CD4-positive, CD25-positive, alpha-beta regulatory T cell (primary cell): ENCODE measurements around the gene CFAP54. TPM values are rescaled to one million over a fixed set of nuclear protein-coding genes. Genes with fewer than 3 reads are reported as not detected.
"Not testable (repeated sequence)": the region's sequence is repeated elsewhere in the genome, so short reads cannot be mapped to it uniquely, and the experiment has no call there.

Experiments
- ATAC-seq, 2 donors: fragments of 150-1000 bp; cut with Tn5 transposase; one replicate each; pipeline ENCODE4 v1.10.0; 2021; ENCODE audit warnings: low read depth in 2 of 2, moderate number of reproducible peaks in 2 of 2, moderate library complexity in 1 of 2
- DNase-seq, 3 donors: peaks; one replicate each; pipeline versions ENCODE4 v3.0.0 to v3.0.0-alpha.2; 2012 to 2022; ENCODE audit warnings: mixed read lengths in 1 of 3
- H3K27ac ChIP-seq: one replicate; pipeline ENCODE4 v1.7.0; 2013; ENCODE audit warnings: mild to moderate bottlenecking, low read length; ENCODE audit not compliant: insufficient read depth, poor library complexity, severe bottlenecking
- H3K27me3 ChIP-seq: one replicate; pipeline ENCODE4 v1.7.0; 2013; ENCODE audit warnings: low read length; ENCODE audit not compliant: control insufficient read depth, insufficient read depth
- H3K36me3 ChIP-seq: one replicate; pipeline ENCODE4 v1.7.0; 2013; ENCODE audit warnings: mild to moderate bottlenecking, low read length, moderate library complexity; ENCODE audit not compliant: control insufficient read depth, insufficient read depth
- H3K4me1 ChIP-seq: 2 replicates; pipeline ENCODE4 v1.7.0; 2013; ENCODE audit warnings: mild to moderate bottlenecking, low read length; ENCODE audit not compliant: insufficient read depth, control insufficient read depth, poor library complexity, severe bottlenecking
- H3K4me3 ChIP-seq: one replicate; pipeline ENCODE4 v1.7.0; 2013; ENCODE audit warnings: low read depth, mild to moderate bottlenecking, low read length, moderate library complexity
- H3K9me3 ChIP-seq, 2 experiments: 1 replicate in 1 of 2; 2 replicates in 1 of 2; pipeline ENCODE4 v1.7.0; 2013; ENCODE audit warnings: low read length in 2 of 2, mild to moderate bottlenecking in 1 of 2, moderate library complexity in 1 of 2; ENCODE audit not compliant: control insufficient read depth in 2 of 2
- H3K27ac Mint-ChIP-seq, 3 donors: one replicate each; pipeline ENCODE4 v1.8.0; 2020 to 2022; ENCODE audit warnings: mild to moderate bottlenecking in 3 of 3, mixed read lengths in 3 of 3, moderate library complexity in 2 of 3
- H3K27me3 Mint-ChIP-seq: one replicate; pipeline ENCODE4 v1.8.0; 2022; ENCODE audit warnings: mild to moderate bottlenecking, mixed read lengths
- H3K36me3 Mint-ChIP-seq: one replicate; pipeline ENCODE4 v1.8.0; 2020; ENCODE audit warnings: mixed read lengths
- H3K4me1 Mint-ChIP-seq, 4 donors: one replicate each; pipeline ENCODE4 v1.8.0; 2020 to 2022; ENCODE audit warnings: mixed read lengths in 4 of 4, mild to moderate bottlenecking in 1 of 4
- H3K4me3 Mint-ChIP-seq, 4 donors: one replicate each; pipeline ENCODE4 v1.8.0; 2020 to 2022; ENCODE audit warnings: mild to moderate bottlenecking in 4 of 4, mixed read lengths in 4 of 4, moderate library complexity in 3 of 4
- H3K9me3 Mint-ChIP-seq, 7 donors: one replicate each; pipeline ENCODE4 v1.8.0; 2020 to 2022; ENCODE audit warnings: mixed read lengths in 7 of 7, mild to moderate bottlenecking in 3 of 7, moderate library complexity in 2 of 7
- polyA plus RNA-seq, 4 donors: library from polyadenylated mRNA; unstranded; fragments of 300-500 nt; fragmentation: Illumina TruSeq; gene quantifications; one replicate each; pipeline ENCODE4 v1.2.3, GENCODE V29; 2021
- total RNA-seq: library from RNA; stranded (reverse); gene quantifications from one replicate; pipeline ENCODE4 v1.2.3, GENCODE V29; 2022

Gene CFAP54
- total and polyA plus RNA-seq, 5 donors from 2014 or later, result 0.07 to 0.32 (median 0.27) TPM; not detected in 2

DNA sequence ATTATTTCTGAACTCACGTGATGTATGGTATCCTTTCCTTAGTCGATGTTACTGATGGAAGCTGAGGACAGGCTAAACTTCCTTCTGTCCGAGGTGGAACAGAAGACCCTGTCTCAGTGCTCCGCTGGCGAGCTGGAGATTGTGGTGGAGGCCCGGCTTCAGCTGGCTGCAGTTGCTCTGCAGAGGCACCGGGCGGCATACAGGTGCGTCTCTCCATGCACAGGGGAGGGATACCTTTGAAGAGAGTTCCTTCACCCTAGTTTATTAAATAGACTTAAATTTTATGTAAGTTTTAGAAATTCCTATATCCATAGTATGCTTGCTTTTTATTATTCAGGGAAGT is 231.0 kb downstream of the CFAP54 start:
- peaks cover 0 to 1% (median 0%) of the 10 kb centered on the region in 7 donors for H3K9me3 Mint-ChIP-seq
- peak overlapping the region; percentile 60 for H3K27ac ChIP-seq
- peak in 1 of 3 donors; percentile 14 for DNase-seq
- H3K36me3 Mint-ChIP-seq, result no peaks in the 10 kb centered on the region
- peaks cover 2 to 11% (median 6%) of the 10 kb centered on the region in 4 donors for H3K4me1 Mint-ChIP-seq
- H3K4me3 ChIP-seq, result peak overlapping the region; percentile 94
- H3K4me3 Mint-ChIP-seq, result peak overlapping the region; percentile 87 to 98 (median 92)
- peak; percentile 65 to 68 for ATAC-seq
- no peaks in the 10 kb centered on the region for H3K27me3 ChIP-seq
- no peaks in the 10 kb centered on the region for H3K36me3 ChIP-seq
- H3K4me1 ChIP-seq, result peaks cover 6% of the 10 kb centered on the region
- no peaks in the 10 kb centered on the region for H3K9me3 ChIP-seq
- H3K27me3 Mint-ChIP-seq, result no peaks in the 10 kb centered on the region
- H3K27ac Mint-ChIP-seq, result peak overlapping the region; percentile 88 to 99 (median 92)

DNA sequence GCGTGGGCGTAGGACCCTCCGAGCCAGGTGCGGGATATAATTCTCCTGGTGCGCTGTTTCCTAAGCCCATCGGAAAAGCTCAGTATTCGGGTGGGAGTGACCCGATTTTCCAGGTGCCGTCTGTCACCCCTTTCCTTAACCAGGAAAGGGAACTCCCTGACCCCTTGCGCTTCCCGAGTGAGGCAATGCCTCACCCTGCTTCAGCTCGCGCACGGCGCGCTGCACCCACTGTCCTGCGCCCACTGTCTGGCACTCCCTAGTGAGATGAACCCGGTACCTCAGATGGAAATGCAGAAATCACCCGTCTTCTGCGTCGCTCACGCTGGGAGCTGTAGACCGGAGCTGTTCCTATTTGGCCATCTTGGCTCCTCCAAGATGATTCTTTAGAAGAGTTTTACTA is 240.1 kb downstream of the CFAP54 start:
- not testable (repeated sequence) for H3K9me3 Mint-ChIP-seq, H3K27me3 ChIP-seq, H3K27ac Mint-ChIP-seq, H3K36me3 ChIP-seq, H3K4me3 Mint-ChIP-seq, H3K9me3 ChIP-seq, H3K4me1 ChIP-seq, H3K36me3 Mint-ChIP-seq, H3K27ac ChIP-seq, DNase-seq, H3K4me3 ChIP-seq, ATAC-seq, H3K4me1 Mint-ChIP-seq
- peaks cover 21% of the 10 kb centered on the region for H3K27me3 Mint-ChIP-seq

DNA sequence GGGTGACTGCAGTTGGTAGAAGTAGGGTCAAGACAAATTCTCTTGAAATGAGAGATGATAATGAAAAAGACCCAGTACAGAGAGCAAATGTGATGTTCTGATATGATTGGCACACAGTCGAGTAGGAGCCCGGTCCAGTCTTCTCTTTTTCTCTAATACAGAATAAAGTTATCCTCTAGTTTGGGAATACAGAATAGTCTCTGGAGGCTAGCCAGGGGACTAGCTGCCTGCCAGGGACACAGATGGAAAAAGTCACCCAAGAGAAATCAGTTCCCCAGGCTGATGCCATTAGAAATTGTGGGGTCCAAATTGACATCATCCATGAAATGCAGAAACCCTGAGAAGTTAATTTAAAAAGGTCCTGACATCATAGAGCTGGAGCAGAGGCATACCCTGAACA is 240.5 kb downstream of the CFAP54 start:
- ATAC-seq (no peak), DNase-seq (no peak)
- no peak overlapping the region for H3K4me3 ChIP-seq
- no peaks in the 10 kb centered on the region for H3K4me1 ChIP-seq
- Mint-ChIP-seq H3K27me3 (peaks cover 21% of the 10 kb centered on the region), H3K36me3 (no peaks in the 10 kb centered on the region), H3K4me3 (no peak overlapping the region), H3K4me1 (no peaks in the 10 kb centered on the region), H3K27ac (no peak overlapping the region), H3K9me3 (peaks cover 0 to 2% (median 0%) of the 10 kb centered on the region in 7 donors)
- no peaks in the 10 kb centered on the region for H3K27me3 ChIP-seq
- H3K9me3 ChIP-seq, result no peaks in the 10 kb centered on the region
- no peak overlapping the region for H3K27ac ChIP-seq
- H3K36me3 ChIP-seq, result no peaks in the 10 kb centered on the region

DNA sequence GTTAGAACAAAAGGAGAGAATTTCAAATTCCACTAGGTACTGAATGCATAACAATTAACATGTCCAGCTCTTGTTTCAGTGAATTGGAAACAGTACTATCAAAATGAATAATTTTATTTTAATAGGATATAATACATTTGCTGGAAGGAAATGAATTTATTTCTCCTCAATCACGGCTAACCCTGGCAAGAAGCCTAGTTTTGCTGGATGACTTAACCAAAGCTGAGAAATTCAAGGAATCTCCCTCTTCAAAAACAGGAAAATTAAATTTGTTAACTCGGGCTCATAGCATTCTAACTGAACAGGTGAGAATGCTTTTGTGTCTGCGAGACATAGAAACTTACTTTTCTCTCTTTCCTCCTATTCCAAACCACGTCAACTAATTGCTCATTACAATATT is 254.2 kb downstream of the CFAP54 start:
- DNase-seq, result no peak
- Mint-ChIP-seq H3K4me3 (no peak overlapping the region), H3K27ac (no peak overlapping the region), H3K36me3 (no peaks in the 10 kb centered on the region), H3K9me3 (peaks cover 0 to 2% (median 0%) of the 10 kb centered on the region in 7 donors), H3K4me1 (no peaks in the 10 kb centered on the region), H3K27me3 (peaks cover 16% of the 10 kb centered on the region)
- no peaks in the 10 kb centered on the region for H3K36me3 ChIP-seq
- H3K27ac ChIP-seq, result no peak overlapping the region
- ATAC-seq, result no peak
- no peak overlapping the region for H3K4me3 ChIP-seq
- H3K4me1 ChIP-seq, result no peaks in the 10 kb centered on the region
- H3K9me3 ChIP-seq, result no peaks in the 10 kb centered on the region
- H3K27me3 ChIP-seq, result no peaks in the 10 kb centered on the region

DNA sequence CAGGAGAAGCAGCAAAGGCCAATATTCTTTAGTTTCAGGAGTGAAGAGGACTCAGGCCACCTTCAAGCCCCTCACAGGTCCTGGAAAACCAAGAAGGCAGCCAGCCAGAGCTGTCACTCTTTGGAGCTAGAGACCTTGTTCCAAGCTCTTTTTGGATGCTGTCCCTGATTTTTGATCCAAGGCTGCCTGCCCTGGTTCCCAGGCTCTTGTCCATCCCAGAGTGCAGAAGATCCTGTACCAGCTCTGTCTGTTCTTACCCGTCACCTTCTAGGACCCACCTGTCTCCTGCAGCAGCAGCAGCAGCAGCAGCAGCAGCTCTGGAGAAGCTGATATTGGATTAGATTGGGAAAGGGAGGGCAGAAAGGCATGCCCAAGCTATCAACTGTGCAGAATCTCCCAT is 260.6 kb downstream of the CFAP54 start:
- no peak overlapping the region for H3K27ac ChIP-seq
- Mint-ChIP-seq H3K4me1 (no peaks in the 10 kb centered on the region), H3K4me3 (no peak overlapping the region), H3K9me3 (peaks cover 0 to 2% (median 0%) of the 10 kb centered on the region in 7 donors), H3K27ac (no peak overlapping the region), H3K27me3 (peaks cover 17% of the 10 kb centered on the region), H3K36me3 (no peaks in the 10 kb centered on the region)
- H3K9me3 ChIP-seq, result no peaks in the 10 kb centered on the region
- DNase-seq, result no peak
- no peak for ATAC-seq
- peaks cover 5% of the 10 kb centered on the region for H3K27me3 ChIP-seq
- no peak overlapping the region for H3K4me3 ChIP-seq
- H3K36me3 ChIP-seq, result no peaks in the 10 kb centered on the region
- no peaks in the 10 kb centered on the region for H3K4me1 ChIP-seq

DNA sequence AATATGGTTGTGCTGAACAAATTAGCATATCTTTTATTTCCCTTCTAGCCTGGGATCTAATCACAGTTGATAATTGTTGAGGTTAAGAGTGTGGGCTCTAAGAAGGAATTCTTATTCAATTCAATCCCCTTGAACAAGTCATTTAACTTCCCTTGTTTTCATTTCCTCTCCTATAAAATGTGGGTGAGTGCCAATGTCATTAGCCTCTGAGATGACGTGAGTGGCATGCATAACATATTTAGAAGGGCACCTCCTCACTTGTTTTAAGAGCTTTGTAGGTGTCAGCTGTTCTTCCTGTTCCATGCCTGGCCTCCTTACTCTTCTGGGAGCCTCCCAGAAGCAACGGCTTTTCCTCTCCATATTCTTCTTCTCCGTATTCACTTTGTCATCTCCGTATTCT is 262.2 kb downstream of the CFAP54 start:
- Histone ChIP-seq H3K27ac (no peak overlapping the region), H3K9me3 (no peaks in the 10 kb centered on the region), H3K4me1 (no peaks in the 10 kb centered on the region), H3K27me3 (peaks cover 7% of the 10 kb centered on the region), H3K36me3 (no peaks in the 10 kb centered on the region), H3K4me3 (no peak overlapping the region)
- Mint-ChIP-seq H3K36me3 (no peaks in the 10 kb centered on the region), H3K27ac (no peak overlapping the region), H3K27me3 (peaks cover 10% of the 10 kb centered on the region), H3K4me3 (no peak overlapping the region), H3K4me1 (no peaks in the 10 kb centered on the region), H3K9me3 (peaks cover 0 to 1% (median 0%) of the 10 kb centered on the region in 7 donors)
- DNase-seq (no peak), ATAC-seq (no peak)

DNA sequence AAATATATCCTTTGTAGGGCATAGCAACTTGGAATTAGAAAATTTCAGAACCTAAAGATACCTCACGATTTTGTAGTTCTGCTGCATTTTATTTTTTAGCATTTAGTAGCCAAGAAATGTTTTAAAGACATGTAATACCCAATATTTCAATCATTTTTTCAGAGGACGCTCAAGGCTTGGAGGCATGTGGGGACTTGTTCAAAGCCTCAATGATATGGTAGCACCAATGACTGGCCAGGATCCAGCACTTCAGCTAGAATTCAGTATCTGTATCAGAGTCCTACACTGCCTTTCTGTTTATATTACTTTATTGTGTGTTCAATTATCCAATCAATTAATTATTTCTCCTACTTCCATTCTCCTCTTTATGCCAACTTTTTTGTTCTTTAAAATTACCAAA is 262.8 kb downstream of the CFAP54 start:
- DNase-seq, result no peak
- no peak overlapping the region for H3K27ac Mint-ChIP-seq
- no peaks in the 10 kb centered on the region for H3K36me3 Mint-ChIP-seq
- no peak overlapping the region for H3K4me3 ChIP-seq
- H3K27me3 ChIP-seq, result peaks cover 7% of the 10 kb centered on the region
- H3K4me1 ChIP-seq, result no peaks in the 10 kb centered on the region
- no peaks in the 10 kb centered on the region for H3K9me3 ChIP-seq
- H3K27ac ChIP-seq, result no peak overlapping the region
- H3K4me3 Mint-ChIP-seq, result no peak overlapping the region
- H3K9me3 Mint-ChIP-seq, result peaks cover 0 to 1% (median 0%) of the 10 kb centered on the region in 7 donors
- H3K36me3 ChIP-seq, result no peaks in the 10 kb centered on the region
- ATAC-seq, result no peak
- H3K27me3 Mint-ChIP-seq, result peaks cover 7% of the 10 kb centered on the region
- H3K4me1 Mint-ChIP-seq, result no peaks in the 10 kb centered on the region

DNA sequence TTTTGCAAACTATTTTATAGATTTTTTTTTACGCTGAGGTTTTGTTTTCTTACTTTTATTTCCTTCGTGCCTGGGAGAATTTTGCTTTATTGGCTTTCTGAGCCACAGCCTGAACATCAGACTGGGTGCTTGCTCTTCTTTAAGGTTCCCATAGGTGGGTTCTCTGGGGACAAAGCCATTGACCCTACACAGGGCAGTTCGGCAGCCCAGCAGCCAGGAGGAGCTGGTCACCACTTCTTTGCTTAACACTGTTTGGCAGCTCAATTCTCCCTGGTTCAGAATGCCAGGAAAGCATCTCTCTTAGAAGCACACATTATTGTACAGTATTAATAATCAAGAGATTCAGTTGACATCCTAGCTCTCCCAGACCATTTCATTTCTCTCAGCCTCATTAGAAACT is 276.9 kb downstream of the CFAP54 start:
- Mint-ChIP-seq H3K4me3 (no peak overlapping the region), H3K36me3 (no peaks in the 10 kb centered on the region), H3K27me3 (peaks cover 14% of the 10 kb centered on the region), H3K27ac (no peak overlapping the region), H3K9me3 (peaks cover 0 to 2% (median 0%) of the 10 kb centered on the region in 7 donors), H3K4me1 (no peaks in the 10 kb centered on the region)
- Histone ChIP-seq H3K27me3 (no peaks in the 10 kb centered on the region), H3K9me3 (no peaks in the 10 kb centered on the region), H3K4me3 (no peak overlapping the region), H3K27ac (no peak overlapping the region), H3K36me3 (no peaks in the 10 kb centered on the region), H3K4me1 (no peaks in the 10 kb centered on the region)
- ATAC-seq, result no peak
- no peak for DNase-seq
